H1 (cell line): Measurements from ENCODE around the gene KIAA0319L.

Source experiments
- CTCF ChIP-seq, 3 experiments: IDR thresholded peaks; 1 replicate in 2 of 3; 2 replicates in 1 of 3; pipeline versions ENCODE4 v1.5.1 to v1.6.1; 2011; ENCODE audit warnings: low read length in 3 of 3, mild to moderate bottlenecking in 3 of 3, inconsistent platforms in 2 of 3, low read depth in 1 of 3, moderate library complexity in 1 of 3; ENCODE audit not compliant: insufficient read depth in 1 of 3; ENCODE audit errors: control extremely low read depth in 1 of 3
- FOSL1 ChIP-seq: IDR thresholded peaks from 2 replicates; pipeline ENCODE4 v1.6.1; 2011; ENCODE audit warnings: mild to moderate bottlenecking, low read depth, low read length, moderate library complexity; ENCODE audit not compliant: insufficient read depth
- MAFK ChIP-seq: IDR thresholded peaks from 2 replicates; pipeline ENCODE4 v1.6.1; 2012; ENCODE audit warnings: low read depth, mild to moderate bottlenecking, improper control_type of control experiment, low read length
- POLR2A ChIP-seq, 2 experiments: IDR thresholded peaks; 1 replicate in 1 of 2; 2 replicates in 1 of 2; pipeline ENCODE4 v1.6.1; 2011; ENCODE audit warnings: low read depth in 2 of 2, low read length in 2 of 2, mild to moderate bottlenecking in 2 of 2; ENCODE audit errors: control extremely low read depth in 1 of 2
- POLR2AphosphoS5 ChIP-seq: IDR thresholded peaks from 2 replicates; pipeline ENCODE4 v1.6.1; 2011; ENCODE audit warnings: low read depth, low read length

GRCh38 chr1:35603468-35603867 lies 46.3 kb upstream of the KIAA0319L start:
- TF ChIP-seq POLR2A (IDR thresholded peaks at IDR 0.05; ENCODE audit: control extremely low read depth in 1 of 2, low read depth in 2 of 2, low read length in 2 of 2): no peak
- no peak for TF ChIP-seq POLR2AphosphoS5
- TF ChIP-seq FOSL1: no peak
- TF ChIP-seq CTCF (IDR thresholded peaks at IDR 0.05; ENCODE audit: control extremely low read depth in 1 of 3, insufficient read depth in 1 of 3, low read depth in 1 of 3, low read length in 3 of 3): no peak
- TF ChIP-seq MAFK: no peak
